ENCODE data around the gene NCAM1.

Gene NCAM1

GRCh38 chr11:113111156-113111555 is 149.9 kb downstream of the NCAM1 start:
- no peak overlapping the region for H3K4me3 ChIP-seq
- no peaks in the 10 kb centered on the region for H3K9me3 ChIP-seq (ENCODE audit: low read depth, low read length)
- DNase-seq (ENCODE audit: low read depth, low spot score) = no peak
- no peaks in the 10 kb centered on the region for H3K36me3 ChIP-seq (ENCODE audit: insufficient read depth, low read length)
- no peak overlapping the region for H3K9ac ChIP-seq (ENCODE audit: insufficient read length)
- no peak overlapping the region for H3K27ac ChIP-seq
- no peak for TF ChIP-seq FOXP2 (optimal IDR thresholded peaks at IDR 0.05; ENCODE audit: control extremely low read depth, extremely low read length, insufficient read depth)
- TF ChIP-seq EZH2 (IDR thresholded peaks at IDR 0.05) = no peak
- TF ChIP-seq POLR2AphosphoS5 (IDR thresholded peaks at IDR 0.05; ENCODE audit: borderline replicate concordance, low read depth, low read length) = no peak

GRCh38 chr11:113112307-113112706 is 151.1 kb downstream of the NCAM1 start:
- no peak for DNase-seq (ENCODE audit: low read depth, low spot score)
- Histone ChIP-seq H3K27ac (no peak overlapping the region), H3K9me3 (ENCODE audit: low read depth, low read length) (no peaks in the 10 kb centered on the region), H3K4me3 (no peak overlapping the region), H3K9ac (ENCODE audit: insufficient read length) (no peak overlapping the region), H3K36me3 (ENCODE audit: insufficient read depth, low read length) (no peaks in the 10 kb centered on the region)
- no peak for TF ChIP-seq FOXP2 (optimal IDR thresholded peaks at IDR 0.05; ENCODE audit: control extremely low read depth, extremely low read length, insufficient read depth)
- TF ChIP-seq POLR2AphosphoS5 (IDR thresholded peaks at IDR 0.05; ENCODE audit: borderline replicate concordance, low read depth, low read length) = no peak
- no peak for TF ChIP-seq EZH2 (IDR thresholded peaks at IDR 0.05)

- H3K36me3 ChIP-seq (ENCODE audit: insufficient read depth, low read length) = no peaks in the 10 kb centered on the region
- no peak overlapping the region for H3K4me3 ChIP-seq
- no peak overlapping the region for H3K9ac ChIP-seq (ENCODE audit: insufficient read length)
- H3K27ac ChIP-seq = no peak overlapping the region
- DNase-seq (ENCODE audit: low read depth, low spot score) = peak; percentile 28
- no peak for TF ChIP-seq EZH2 (IDR thresholded peaks at IDR 0.05)
- TF ChIP-seq POLR2AphosphoS5 (IDR thresholded peaks at IDR 0.05; ENCODE audit: borderline replicate concordance, low read depth, low read length) = no peak
- TF ChIP-seq FOXP2 (optimal IDR thresholded peaks at IDR 0.05; ENCODE audit: control extremely low read depth, extremely low read length, insufficient read depth) = no peak
- H3K9me3 ChIP-seq (ENCODE audit: low read depth, low read length) = no peaks in the 10 kb centered on the region
Observed at GRCh38 chr11:113113801-113114704, 152.8 kb downstream of the NCAM1 start.

GRCh38 chr11:113114705-113115027 is 153.4 kb downstream of the NCAM1 start:
- H3K27ac ChIP-seq = no peak overlapping the region
- no peak for DNase-seq (ENCODE audit: low read depth, low spot score)

GRCh38 chr11:113118104-113118503 is 156.9 kb downstream of the NCAM1 start:
- Histone ChIP-seq H3K9me3 (ENCODE audit: low read depth, low read length) (no peaks in the 10 kb centered on the region), H3K9ac (ENCODE audit: insufficient read length) (no peak overlapping the region), H3K36me3 (ENCODE audit: insufficient read depth, low read length) (no peaks in the 10 kb centered on the region), H3K27ac (no peak overlapping the region), H3K4me3 (no peak overlapping the region)
- no peak for DNase-seq (ENCODE audit: low read depth, low spot score)
- no peak for TF ChIP-seq FOXP2 (optimal IDR thresholded peaks at IDR 0.05; ENCODE audit: control extremely low read depth, extremely low read length, insufficient read depth)
- TF ChIP-seq POLR2AphosphoS5 (IDR thresholded peaks at IDR 0.05; ENCODE audit: borderline replicate concordance, low read depth, low read length) = no peak
- TF ChIP-seq EZH2 (IDR thresholded peaks at IDR 0.05) = no peak

More at GRCh38 chr11:113114705-113115027, 153.4 kb downstream of the NCAM1 start:
- no peak overlapping the region for H3K9ac ChIP-seq (ENCODE audit: insufficient read length)
- H3K4me3 ChIP-seq = no peak overlapping the region
- TF ChIP-seq POLR2AphosphoS5 (IDR thresholded peaks at IDR 0.05; ENCODE audit: borderline replicate concordance, low read depth, low read length) = no peak
- TF ChIP-seq FOXP2 (optimal IDR thresholded peaks at IDR 0.05; ENCODE audit: control extremely low read depth, extremely low read length, insufficient read depth) = no peak
- TF ChIP-seq EZH2 (IDR thresholded peaks at IDR 0.05) = no peak
- H3K36me3 ChIP-seq (ENCODE audit: insufficient read depth, low read length) = no peaks in the 10 kb centered on the region
- H3K9me3 ChIP-seq (ENCODE audit: low read depth, low read length) = no peaks in the 10 kb centered on the region

GRCh38 chr11:113119074-113119473 is 157.9 kb downstream of the NCAM1 start:
- no peak overlapping the region for H3K27ac ChIP-seq

GRCh38 chr11:113119966-113120736 is 158.9 kb downstream of the NCAM1 start:
- Histone ChIP-seq H3K27ac (no peak overlapping the region), H3K9ac (ENCODE audit: insufficient read length) (no peak overlapping the region), H3K36me3 (ENCODE audit: insufficient read depth, low read length) (no peaks in the 10 kb centered on the region), H3K4me3 (no peak overlapping the region), H3K9me3 (ENCODE audit: low read depth, low read length) (no peaks in the 10 kb centered on the region)
- TF ChIP-seq POLR2AphosphoS5 (IDR thresholded peaks at IDR 0.05; ENCODE audit: borderline replicate concordance, low read depth, low read length) (no peak), FOXP2 (optimal IDR thresholded peaks at IDR 0.05; ENCODE audit: control extremely low read depth, extremely low read length, insufficient read depth) (no peak), EZH2 (IDR thresholded peaks at IDR 0.05) (no peak)
- no peak for DNase-seq (ENCODE audit: low read depth, low spot score)

More at GRCh38 chr11:113119074-113119473, 157.9 kb downstream of the NCAM1 start:
- no peak overlapping the region for H3K9ac ChIP-seq (ENCODE audit: insufficient read length)
- H3K9me3 ChIP-seq (ENCODE audit: low read depth, low read length) = no peaks in the 10 kb centered on the region
- H3K36me3 ChIP-seq (ENCODE audit: insufficient read depth, low read length) = no peaks in the 10 kb centered on the region
- no peak overlapping the region for H3K4me3 ChIP-seq
- no peak for DNase-seq (ENCODE audit: low read depth, low spot score)
- TF ChIP-seq POLR2AphosphoS5 (IDR thresholded peaks at IDR 0.05; ENCODE audit: borderline replicate concordance, low read depth, low read length) (no peak), EZH2 (IDR thresholded peaks at IDR 0.05) (no peak)

- no peak for DNase-seq (ENCODE audit: low read depth, low spot score)
- Histone ChIP-seq H3K27ac (no peak overlapping the region), H3K36me3 (ENCODE audit: insufficient read depth, low read length) (no peaks in the 10 kb centered on the region), H3K9me3 (ENCODE audit: low read depth, low read length) (no peaks in the 10 kb centered on the region), H3K4me3 (no peak overlapping the region), H3K9ac (ENCODE audit: insufficient read length) (no peak overlapping the region)
- TF ChIP-seq POLR2AphosphoS5 (IDR thresholded peaks at IDR 0.05; ENCODE audit: borderline replicate concordance, low read depth, low read length) (no peak), FOXP2 (optimal IDR thresholded peaks at IDR 0.05; ENCODE audit: control extremely low read depth, extremely low read length, insufficient read depth) (no peak), EZH2 (IDR thresholded peaks at IDR 0.05) (no peak)
Observed at GRCh38 chr11:113121746-113122145, 160.5 kb downstream of the NCAM1 start.

Measured in SK-N-MC (cell line).